Activated CD8-positive, alpha-beta memory T cell treated with anti-CD3 and anti-CD28 coated beads for 36 hours (primary cell): ENCODE measurements around the gene USP13. TPM values are rescaled to one million over a fixed set of nuclear protein-coding genes. Genes with fewer than 3 reads are reported as not detected.

Experiments
- CTCF ChIA-PET: fragments of 350-600 bp; sonication (Branson Sonifier 250); formaldehyde crosslinking; loops from one replicate; lab custom pipeline; 2021; ENCODE audit warnings: antibody characterized with exemption; lab: Charles Lee
- POLR2A ChIA-PET: fragments of 350-600 bp; sonication (Branson Sonifier 250); formaldehyde crosslinking; loops from one replicate; lab custom pipeline; 2021; ENCODE audit warnings: antibody characterized with exemption; lab: Charles Lee
- total RNA-seq, 2 experiments: library from RNA; stranded (reverse); gene quantifications; one replicate each; pipeline ENCODE4 v1.2.3, GENCODE V29; 2021

The USP13 gene
- total RNA-seq, 2 experiments from 2014 or later: 12.9 to 13.8 TPM

GRCh38 chr3:179819379-179819778, 166.5 kb downstream of the USP13 start:
- POLR2A ChIA-PET: no interaction called here
- CTCF ChIA-PET: no interaction called here

- POLR2A ChIA-PET: no interaction called here
- CTCF ChIA-PET: interaction anchor here (1.3 kb wide), 1 partner anchor 12 kb away, joined by 3 read pairs; no protein-coding TSS in a partner anchor
Measured at GRCh38 chr3:179822296-179822695, 169.5 kb downstream of the USP13 start.

GRCh38 chr3:179825527-179826246, 172.8 kb downstream of the USP13 start:
- CTCF ChIA-PET: no interaction called here

GRCh38 chr3:179826247-179826637, 173.4 kb downstream of the USP13 start:
- ChIA-PET CTCF (interaction anchor here (0.5 kb wide), 1 partner anchor 48 kb away, joined by 4 read pairs; no protein-coding TSS in a partner anchor), POLR2A (no interaction called here)

More at GRCh38 chr3:179825527-179826246, 172.8 kb downstream of the USP13 start:
- POLR2A ChIA-PET: no interaction called here

- ChIA-PET CTCF (no interaction called here), POLR2A (no interaction called here)
Measured at GRCh38 chr3:179828738-179829137, 175.9 kb downstream of the USP13 start.

- ChIA-PET CTCF (interaction anchor here (0.6 to 0.7 kb wide), 2 partner anchors 59 to 773 kb away, joined by 3 to 5 read pairs; partner anchors contain the start of gene TTC14), POLR2A (no interaction called here)
Measured at GRCh38 chr3:179829401-179829800, 176.6 kb downstream of the USP13 start.

GRCh38 chr3:179832333-179832854, 179.6 kb downstream of the USP13 start:
- ChIA-PET POLR2A (no interaction called here), CTCF (no interaction called here)

GRCh38 chr3:179833294-179833693, 180.5 kb downstream of the USP13 start:
- CTCF ChIA-PET: no interaction called here
- POLR2A ChIA-PET: no interaction called here

GRCh38 chr3:179837374-179837773, 184.5 kb downstream of the USP13 start:
- POLR2A ChIA-PET: no interaction called here
- CTCF ChIA-PET: no interaction called here

Other genes starting within 250 kb of the USP13 start
- 1 to 10 TPM; 1.4 TPM for gene GNB4, start 201.6 kb upstream of the USP13 start, total RNA-seq
- 10 to 100 TPM; 96.8 to 99.1 TPM for gene ACTL6A, start 90.1 kb upstream of the USP13 start, total RNA-seq
- 10 to 100 TPM; 67.3 to 68.8 TPM for gene MRPL47, start 48.4 kb upstream of the USP13 start, total RNA-seq
- 100 to 1,000 TPM; 110 to 115 TPM for gene NDUFB5, start 48.2 kb upstream of the USP13 start, total RNA-seq